CD8-positive, alpha-beta memory T cell (primary cell): ENCODE data around the gene RPLP2. TPM values are rescaled to one million over a fixed set of nuclear protein-coding genes. Genes with fewer than 3 reads are reported as not detected.

Experiments
- CTCF ChIA-PET: fragments of 350-600 bp; sonication (Branson Sonifier 250); formaldehyde crosslinking; loops from one replicate; lab custom pipeline; 2021; ENCODE audit warnings: antibody characterized with exemption; lab: Charles Lee
- POLR2A ChIA-PET: fragments of 350-600 bp; sonication (Branson Sonifier 250); formaldehyde crosslinking; loops from one replicate; lab custom pipeline; 2021; ENCODE audit warnings: antibody characterized with exemption; lab: Charles Lee
- DNase-seq, 5 donors: peaks; one replicate each; pipeline versions ENCODE4 v3.0.0 to v3.0.0-alpha.2; 2020 to 2022; ENCODE audit warnings: mixed read lengths in 1 of 5
- H3K27ac ChIP-seq: one replicate; pipeline ENCODE4 v1.7.0; 2013; ENCODE audit warnings: low read depth, mild to moderate bottlenecking, low read length, moderate library complexity
- H3K27me3 ChIP-seq: 2 replicates; pipeline ENCODE4 v1.7.0; 2013; ENCODE audit warnings: low read length, mild to moderate bottlenecking; ENCODE audit not compliant: insufficient read depth, poor library complexity, severe bottlenecking
- H3K36me3 ChIP-seq: 2 replicates; pipeline ENCODE4 v1.7.0; 2013; ENCODE audit warnings: mild to moderate bottlenecking, low read length, moderate library complexity; ENCODE audit not compliant: insufficient read depth
- H3K4me1 ChIP-seq: 2 replicates; pipeline ENCODE4 v1.7.0; 2013; ENCODE audit warnings: mild to moderate bottlenecking, low read length, moderate library complexity; ENCODE audit not compliant: insufficient read depth
- H3K4me3 ChIP-seq: 2 replicates; pipeline ENCODE4 v1.7.0; 2013; ENCODE audit warnings: mild to moderate bottlenecking, low read length
- H3K9me3 ChIP-seq: 2 replicates; pipeline ENCODE4 v1.7.0; 2013; ENCODE audit warnings: mild to moderate bottlenecking, low read length
- H3K27ac Mint-ChIP-seq, 8 donors: one replicate each; pipeline ENCODE4 v1.8.0; 2020 to 2021; ENCODE audit warnings: mixed read lengths in 8 of 8, mild to moderate bottlenecking in 6 of 8, inconsistent platforms in 3 of 8, moderate library complexity in 3 of 8
- H3K27me3 Mint-ChIP-seq, 2 donors: one replicate each; pipeline ENCODE4 v1.8.0; 2020 to 2021; ENCODE audit warnings: mixed read lengths in 2 of 2, mild to moderate bottlenecking in 1 of 2, moderate library complexity in 1 of 2
- H3K36me3 Mint-ChIP-seq, 3 donors: one replicate each; pipeline ENCODE4 v1.8.0; 2020 to 2021; ENCODE audit warnings: mixed read lengths in 3 of 3, inconsistent platforms in 1 of 3, mild to moderate bottlenecking in 1 of 3
- H3K4me1 Mint-ChIP-seq, 3 donors: one replicate each; pipeline ENCODE4 v1.8.0; 2020 to 2021; ENCODE audit warnings: mixed read lengths in 3 of 3, inconsistent platforms in 1 of 3, mild to moderate bottlenecking in 1 of 3
- H3K4me3 Mint-ChIP-seq, 7 donors: one replicate each; pipeline ENCODE4 v1.8.0; 2020 to 2021; ENCODE audit warnings: mixed read lengths in 7 of 7, mild to moderate bottlenecking in 6 of 7, moderate library complexity in 4 of 7, inconsistent platforms in 2 of 7
- H3K9me3 Mint-ChIP-seq, 5 donors: one replicate each; pipeline ENCODE4 v1.8.0; 2020 to 2022; ENCODE audit warnings: mixed read lengths in 5 of 5, mild to moderate bottlenecking in 3 of 5, moderate library complexity in 2 of 5, inconsistent platforms in 1 of 5
- polyA plus RNA-seq: library from polyadenylated mRNA; unstranded; fragments of 300-500 nt; fragmentation: Illumina TruSeq; gene quantifications from one replicate; pipeline ENCODE4 v1.2.3, GENCODE V29; 2021
- total RNA-seq, 2 experiments: library from RNA; stranded (reverse); gene quantifications; one replicate each; pipeline ENCODE4 v1.2.3, GENCODE V29; 2021

RPLP2 gene
- total and polyA plus RNA-seq, 3 experiments from 2014 or later: 2,769 to 3,158 (median 2,922) TPM

DNA sequence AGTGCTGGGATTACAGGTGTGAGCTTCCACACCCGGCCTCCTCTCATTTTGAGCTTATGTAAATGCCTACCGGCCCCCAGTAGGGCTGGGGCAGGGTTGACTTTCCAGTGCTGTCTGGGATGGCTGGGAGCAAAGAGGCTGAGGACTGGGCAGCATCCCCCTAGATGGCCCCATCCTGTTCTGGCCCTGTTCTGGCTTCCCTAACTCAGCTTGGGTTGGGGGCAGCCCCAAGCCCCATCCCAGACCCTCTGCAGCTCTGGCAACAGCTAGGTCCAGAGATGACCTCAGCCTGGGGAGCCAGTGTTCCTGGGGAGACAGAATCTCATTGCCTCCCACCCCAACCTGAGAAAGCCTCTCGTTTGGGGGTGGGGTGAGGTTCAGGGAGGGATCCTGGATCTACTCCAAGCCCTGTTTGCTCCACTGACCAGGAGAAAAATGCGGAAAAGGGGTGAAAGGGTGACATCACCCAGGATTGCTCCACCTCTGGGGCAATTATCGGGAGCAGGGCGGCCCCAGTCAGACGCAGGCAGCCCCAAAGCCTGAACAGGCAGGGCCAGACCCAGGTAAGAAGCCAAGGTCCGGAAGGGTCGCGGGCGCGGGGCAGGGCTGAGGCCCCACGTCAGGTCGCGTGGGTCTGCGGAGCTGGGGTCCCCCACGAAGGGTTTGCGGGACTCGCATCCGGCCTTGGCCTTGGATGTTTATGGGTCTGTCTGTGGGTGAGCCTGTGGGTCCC lies 8.8 kb downstream of the RPLP2 start, which contains the start of gene PNPLA2:
Gene PNPLA2 (plus strand): TSS at position 519 of the 733 bp plus-strand sequence. CDS start 805 bp downstream, outside the sequence.
- Histone ChIP-seq H3K9me3 (no peaks in the 10 kb centered on the region), H3K27ac (peak within 1 kb of the TSS; percentile 75), H3K4me3 (peak within 1 kb of the TSS; percentile 84), H3K36me3 (no peaks in the 10 kb centered on the region), H3K27me3 (no peaks in the 10 kb centered on the region), H3K4me1 (peaks cover 21% of the 10 kb centered on the region)
- no peaks in the 10 kb centered on the region for H3K9me3 Mint-ChIP-seq
- no peak for DNase-seq
- H3K4me1 Mint-ChIP-seq: peaks cover 6 to 18% (median 7%) of the 10 kb centered on the region in 3 donors
- ChIA-PET POLR2A (interaction anchor here (0.7 to 2.7 kb wide), 15 partner anchors 8 to 611 kb away, joined by 3 to 38 read pairs (median 6); partner anchors contain the start of genes BET1L, CD151, POLR2L and RIC8A), CTCF (interaction anchor here (0.7 to 1.9 kb wide), 8 partner anchors 8 to 23 kb away, joined by 3 to 5 read pairs (median 4); partner anchors contain the start of gene PIDD1)
- H3K4me3 Mint-ChIP-seq: peak within 1 kb of the TSS; percentile 84 to 95 (median 89)
- no peaks in the 10 kb centered on the region for H3K27me3 Mint-ChIP-seq
- H3K36me3 Mint-ChIP-seq: peaks cover 0 to 27% (median 0%) of the 10 kb centered on the region in 3 donors
- peak within 1 kb of the TSS in 7 of 8 donors; percentile 60 to 94 (median 88) for H3K27ac Mint-ChIP-seq

DNA sequence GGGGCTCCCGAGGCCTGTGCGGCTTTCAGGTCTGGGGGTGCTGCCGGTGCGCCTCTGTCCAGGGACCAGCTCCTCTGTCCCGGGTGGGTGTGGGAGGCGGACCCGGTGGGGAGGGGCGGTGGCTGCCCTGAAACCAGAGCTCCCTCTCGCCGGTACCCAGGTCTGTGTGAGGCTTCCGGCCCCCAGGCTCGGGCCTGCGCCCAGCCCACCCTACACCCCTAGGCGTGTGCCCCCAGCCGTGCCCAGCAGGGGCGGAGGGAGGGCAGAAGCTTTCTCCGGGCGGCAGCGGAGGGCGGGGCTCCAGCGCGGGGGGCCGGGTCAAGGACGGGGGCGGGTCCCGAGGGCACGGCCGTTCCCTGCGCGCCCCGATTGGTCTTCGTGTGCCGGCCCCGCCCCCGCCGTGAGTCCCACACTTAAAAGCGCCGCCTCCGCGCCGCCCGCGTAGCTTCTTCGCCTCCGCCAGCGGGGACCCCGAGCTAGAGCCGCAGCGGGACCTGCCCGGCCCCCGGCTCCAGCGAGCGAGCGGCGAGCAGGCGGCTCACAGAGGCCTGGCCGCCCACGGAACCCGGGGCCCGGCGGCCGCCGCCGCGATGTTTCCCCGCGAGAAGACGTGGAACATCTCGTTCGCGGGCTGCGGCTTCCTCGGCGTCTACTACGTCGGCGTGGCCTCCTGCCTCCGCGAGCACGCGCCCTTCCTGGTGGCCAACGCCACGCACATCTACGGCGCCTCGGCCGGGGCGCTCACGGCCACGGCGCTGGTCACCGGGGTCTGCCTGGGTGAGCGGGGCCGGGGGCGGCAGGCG lies 9.6 kb downstream of the RPLP2 start:
- Histone ChIP-seq H3K27ac (peak overlapping the region; percentile 75), H3K4me3 (peak overlapping the region; percentile 84), H3K27me3 (no peaks in the 10 kb centered on the region), H3K9me3 (no peaks in the 10 kb centered on the region), H3K4me1 (peaks cover 21% of the 10 kb centered on the region), H3K36me3 (no peaks in the 10 kb centered on the region)
- ChIA-PET CTCF (interaction anchor here (0.7 to 1.9 kb wide), 9 partner anchors 9 to 22 kb away, joined by 3 to 5 read pairs (median 4); partner anchors contain the start of gene PIDD1), POLR2A (interaction anchor here (0.6 to 2.7 kb wide), 18 partner anchors 8 to 612 kb away, joined by 3 to 38 read pairs (median 5); partner anchors contain the start of genes BET1L, CD151, POLR2L and RIC8A)
- DNase-seq: peak; percentile 90 to 93 (median 92)
- Mint-ChIP-seq H3K36me3 (peaks cover 0 to 27% (median 0%) of the 10 kb centered on the region in 3 donors), H3K4me1 (peaks cover 6 to 18% (median 7%) of the 10 kb centered on the region in 3 donors), H3K27ac (peak overlapping the region in 6 of 8 donors; percentile 70 to 94 (median 84)), H3K4me3 (peak overlapping the region; percentile 84 to 95 (median 89)), H3K27me3 (no peaks in the 10 kb centered on the region), H3K9me3 (no peaks in the 10 kb centered on the region)

DNA sequence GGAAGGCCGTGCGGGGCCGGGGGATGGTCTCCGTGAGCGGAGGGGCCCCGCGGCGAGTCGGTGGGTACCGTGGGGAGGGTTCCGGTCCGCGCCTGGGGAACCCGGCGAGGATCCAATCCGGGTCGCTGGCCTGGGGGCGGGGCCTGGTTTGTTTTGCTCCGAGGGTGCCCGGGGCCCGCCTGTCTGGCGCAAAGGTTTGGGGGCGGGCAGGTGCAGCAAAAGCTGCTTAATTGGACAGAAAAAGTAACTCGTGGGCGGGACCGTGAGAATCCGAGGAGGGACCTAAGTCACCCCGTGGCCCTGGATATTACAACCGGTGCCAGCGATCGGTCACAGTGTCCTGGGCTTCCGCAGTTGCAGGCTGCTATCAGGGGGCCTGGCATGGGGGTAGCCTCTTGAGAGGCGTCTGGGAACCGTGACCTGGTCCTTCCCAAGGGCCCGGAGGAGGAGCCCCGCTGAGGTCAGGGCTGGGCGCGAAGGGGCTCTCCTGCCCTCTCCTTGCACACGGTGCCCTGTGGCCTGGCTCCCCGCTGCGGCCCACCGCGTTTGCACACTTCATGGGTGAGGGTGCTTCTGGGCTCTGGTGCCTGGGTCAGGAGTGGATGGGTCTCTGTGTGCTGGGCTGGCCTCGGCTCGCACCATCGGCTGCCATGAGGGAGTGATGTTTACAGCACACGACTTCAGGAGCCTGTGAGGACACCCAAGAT lies 10.3 kb downstream of the RPLP2 start:
- H3K27me3 Mint-ChIP-seq: peaks cover 0 to 1% of the 10 kb centered on the region in 2 donors
- H3K4me1 ChIP-seq: peaks cover 21% of the 10 kb centered on the region
- H3K9me3 ChIP-seq: no peaks in the 10 kb centered on the region
- H3K27ac ChIP-seq: peak overlapping the region; percentile 75
- H3K27ac Mint-ChIP-seq: peak overlapping the region; percentile 80 to 95 (median 88)
- H3K36me3 ChIP-seq: no peaks in the 10 kb centered on the region
- ChIA-PET CTCF (interaction anchor here (1.5 to 1.9 kb wide), 4 partner anchors 11 to 19 kb away, joined by 3 to 5 read pairs (median 4); partner anchors contain the start of gene PIDD1), POLR2A (interaction anchor here (0.6 to 2.7 kb wide), 16 partner anchors 9 to 539 kb away, joined by 3 to 38 read pairs (median 6); partner anchors contain the start of genes CD151, POLR2L, RNH1 and RPLP2)
- H3K27me3 ChIP-seq: no peaks in the 10 kb centered on the region
- peaks cover 0 to 32% (median 2%) of the 10 kb centered on the region in 3 donors for H3K36me3 Mint-ChIP-seq
- DNase-seq: peak; percentile 95 to 97 (median 96)
- peak overlapping the region; percentile 84 to 95 (median 89) for H3K4me3 Mint-ChIP-seq
- peaks cover 6 to 20% (median 7%) of the 10 kb centered on the region in 3 donors for H3K4me1 Mint-ChIP-seq
- peak overlapping the region; percentile 84 for H3K4me3 ChIP-seq
- no peaks in the 10 kb centered on the region for H3K9me3 Mint-ChIP-seq

DNA sequence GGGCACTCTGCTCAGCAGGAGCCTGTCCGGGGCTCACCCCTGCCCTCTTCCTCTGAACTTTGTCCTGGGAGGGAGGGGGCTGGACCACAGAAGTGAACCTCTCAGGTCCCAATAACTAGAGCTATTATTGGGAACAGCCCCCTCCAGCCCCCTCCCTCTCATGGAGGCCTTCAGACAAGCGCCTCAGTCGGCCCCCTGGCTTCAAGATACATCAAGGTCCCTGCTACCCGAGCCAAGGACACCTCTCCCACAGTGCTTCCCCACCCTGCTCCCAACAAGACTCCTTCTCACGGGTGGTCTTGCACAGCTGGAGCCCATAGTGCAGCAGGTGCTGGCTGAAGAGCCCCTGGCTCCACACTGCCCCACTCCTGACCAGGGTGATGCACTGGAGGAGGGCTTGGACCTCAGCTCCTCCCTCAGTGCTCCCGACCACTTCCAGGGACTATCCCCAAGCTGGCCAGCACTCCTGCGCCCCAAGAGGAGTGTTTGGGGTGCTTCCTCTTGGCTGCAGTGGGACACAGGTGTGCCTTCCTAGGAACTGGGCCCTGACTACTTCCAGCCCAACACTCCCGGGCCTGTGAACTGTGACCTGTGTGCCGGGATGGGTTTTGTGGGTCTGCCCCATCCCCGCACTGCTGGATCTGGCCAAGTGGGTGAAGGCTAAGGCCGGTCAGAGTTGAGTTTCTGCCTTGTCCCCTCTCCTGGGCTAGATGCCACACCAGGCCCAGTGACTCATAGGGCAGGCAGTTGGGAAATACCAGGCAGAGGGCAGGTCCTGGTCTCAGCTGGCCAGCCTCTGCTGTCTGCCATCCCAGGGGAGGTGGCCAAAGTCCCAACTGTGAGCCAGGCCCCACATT lies 11.1 kb downstream of the RPLP2 start:
- POLR2A ChIA-PET: interaction anchor here (0.6 to 2.7 kb wide), 11 partner anchors 8 to 540 kb away, joined by 3 to 38 read pairs (median 8); partner anchors contain the start of genes CD151, POLR2L, RNH1 and RPLP2
- peak overlapping the region in 6 of 8 donors; percentile 50 to 94 (median 66) for H3K27ac Mint-ChIP-seq

DNA sequence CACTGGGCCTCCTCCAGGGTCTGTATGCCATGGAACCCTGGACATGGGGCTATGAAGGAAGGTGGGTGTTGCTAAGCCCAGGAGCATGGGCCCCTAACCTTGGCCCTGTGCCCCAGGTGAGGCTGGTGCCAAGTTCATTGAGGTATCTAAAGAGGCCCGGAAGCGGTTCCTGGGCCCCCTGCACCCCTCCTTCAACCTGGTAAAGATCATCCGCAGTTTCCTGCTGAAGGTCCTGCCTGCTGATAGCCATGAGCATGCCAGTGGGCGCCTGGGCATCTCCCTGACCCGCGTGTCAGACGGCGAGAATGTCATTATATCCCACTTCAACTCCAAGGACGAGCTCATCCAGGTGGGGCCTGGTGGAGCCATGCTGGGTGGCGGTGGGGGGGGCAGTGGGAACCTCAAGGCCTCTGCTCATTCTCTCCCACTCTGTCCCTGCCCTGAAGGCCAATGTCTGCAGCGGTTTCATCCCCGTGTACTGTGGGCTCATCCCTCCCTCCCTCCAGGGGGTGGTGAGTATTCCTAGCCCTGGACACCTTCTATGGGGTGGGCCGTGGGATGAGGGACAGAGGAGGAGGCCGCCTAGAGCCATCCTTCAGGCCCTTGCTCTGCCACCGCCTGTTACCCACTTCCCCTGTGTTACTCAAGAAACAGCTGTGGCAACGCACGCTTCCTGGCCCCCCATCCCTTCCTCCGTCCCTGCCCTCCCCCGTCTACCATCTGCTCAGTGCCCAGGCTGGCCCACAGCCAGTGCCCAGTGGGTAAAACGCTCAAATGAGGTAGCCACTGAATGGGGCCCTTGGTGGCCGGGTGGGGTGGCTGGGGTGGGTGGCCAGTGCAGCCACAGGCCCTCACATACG lies 12.0 kb downstream of the RPLP2 start:
- Histone ChIP-seq H3K4me3 (no peak overlapping the region), H3K36me3 (no peaks in the 10 kb centered on the region), H3K4me1 (peaks cover 25% of the 10 kb centered on the region), H3K9me3 (no peaks in the 10 kb centered on the region), H3K27me3 (no peaks in the 10 kb centered on the region), H3K27ac (no peak overlapping the region)
- Mint-ChIP-seq H3K4me3 (peak overlapping the region; percentile 35 to 95 (median 65)), H3K27me3 (peaks cover 0 to 5% of the 10 kb centered on the region in 2 donors), H3K36me3 (peaks cover 0 to 37% (median 4%) of the 10 kb centered on the region in 3 donors), H3K9me3 (no peaks in the 10 kb centered on the region), H3K4me1 (peaks cover 10 to 26% (median 11%) of the 10 kb centered on the region in 3 donors), H3K27ac (no peak overlapping the region)
- DNase-seq: no peak
- ChIA-PET CTCF (interaction anchor here (1.2 to 1.7 kb wide), 4 partner anchors 10 to 27 kb away, joined by 3 to 6 read pairs (median 4); no protein-coding TSS in a partner anchor), POLR2A (interaction anchor here (1.3 kb wide), 1 partner anchor 10 kb away, joined by 7 read pairs; no protein-coding TSS in a partner anchor)

More for the DNA sequence above, 11.1 kb downstream of the RPLP2 start:
- Histone ChIP-seq H3K27ac (peak overlapping the region; percentile 75), H3K4me3 (peak overlapping the region; percentile 84), H3K4me1 (peaks cover 21% of the 10 kb centered on the region), H3K9me3 (no peaks in the 10 kb centered on the region), H3K27me3 (no peaks in the 10 kb centered on the region), H3K36me3 (no peaks in the 10 kb centered on the region)
- CTCF ChIA-PET: interaction anchor here (1.9 kb wide), 1 partner anchor 15 kb away, joined by 5 read pairs; the partner anchor contains the start of gene PIDD1
- no peak for DNase-seq
- H3K27me3 Mint-ChIP-seq: peaks cover 0 to 2% of the 10 kb centered on the region in 2 donors
- H3K36me3 Mint-ChIP-seq: peaks cover 0 to 37% (median 4%) of the 10 kb centered on the region in 3 donors
- H3K4me3 Mint-ChIP-seq: peak overlapping the region; percentile 84 to 95 (median 89)
- H3K9me3 Mint-ChIP-seq: no peaks in the 10 kb centered on the region
- H3K4me1 Mint-ChIP-seq: peaks cover 6 to 21% (median 7%) of the 10 kb centered on the region in 3 donors
